Stimulated activated CD4-positive, alpha-beta T cell treated with anti-CD3 and anti-CD28 coated beads, Interleukin-1b, Interleukin-23, amount 100 ng/mL, for 1 hour (primary cell): Measurements from ENCODE around the gene CTNNAL1.

Source experiments
- DNase-seq, 2 donors: peaks; one replicate each; pipeline ENCODE4 v3.0.0-alpha.2; 2020; ENCODE audit warnings: low read depth in 2 of 2

The CTNNAL1 gene

GRCh38 chr9:109026306-109026705 is 13.0 kb upstream of the CTNNAL1 start:
- no peak for DNase-seq

- no peak for DNase-seq
Measured at GRCh38 chr9:109022873-109023272, 9.6 kb upstream of the CTNNAL1 start.

GRCh38 chr9:109020581-109021511 is 7.5 kb upstream of the CTNNAL1 start:
- DNase-seq, result no peak

- DNase-seq, result no peak
Measured at GRCh38 chr9:109020113-109020512, 6.8 kb upstream of the CTNNAL1 start.

GRCh38 chr9:109019420-109019819 is 6.1 kb upstream of the CTNNAL1 start:
- DNase-seq, result no peak

GRCh38 chr9:109017493-109017892 is 4.2 kb upstream of the CTNNAL1 start:
- no peak for DNase-seq

GRCh38 chr9:109017061-109017460 is 3.8 kb upstream of the CTNNAL1 start:
- DNase-seq, result no peak

GRCh38 chr9:109016132-109016531 is 2.8 kb upstream of the CTNNAL1 start:
- no peak for DNase-seq

GRCh38 chr9:109014608-109015280 is 1.4 kb upstream of the CTNNAL1 start:
- DNase-seq, result no peak

- no peak for DNase-seq
Measured at GRCh38 chr9:109013679-109014607, 644 bp upstream of the CTNNAL1 start.

GRCh38 chr9:109012009-109012875 is 1.1 kb downstream of the CTNNAL1 start:
- DNase-seq, result peak in 1 of 2 donors; percentile 18

- no peak for DNase-seq
Measured at GRCh38 chr9:109011231-109011671, 2.0 kb downstream of the CTNNAL1 start.

GRCh38 chr9:109010746-109011145 is 2.6 kb downstream of the CTNNAL1 start:
- peak; percentile 5 to 25 for DNase-seq

- DNase-seq, result no peak
Measured at GRCh38 chr9:109005678-109006077, 7.6 kb downstream of the CTNNAL1 start.

- no peak for DNase-seq
Measured at GRCh38 chr9:109003116-109003515, 10.2 kb downstream of the CTNNAL1 start.

GRCh38 chr9:109002141-109002540 is 11.2 kb downstream of the CTNNAL1 start:
- DNase-seq, result no peak

GRCh38 chr9:109001275-109001676 is 12.0 kb downstream of the CTNNAL1 start:
- DNase-seq, result no peak

GRCh38 chr9:108997112-108997511 is 16.2 kb downstream of the CTNNAL1 start:
- DNase-seq, result no peak

- DNase-seq, result no peak
Measured at GRCh38 chr9:108996643-108997042, 16.7 kb downstream of the CTNNAL1 start.

- DNase-seq, result no peak
Measured at GRCh38 chr9:108994695-108995094, 18.6 kb downstream of the CTNNAL1 start.

- no peak for DNase-seq
Measured at GRCh38 chr9:108991479-108991878, 21.8 kb downstream of the CTNNAL1 start.
